Peyer's patch (tissue), 4 donors: ENCODE data around the gene HSF4.

Experiments
- CTCF ChIP-seq, 6 experiments: fragments of 450-650 bp in 4 of 6; fragments of 200-600 bp in 2 of 6; sonication (generic) in 1 of 6; IDR thresholded peaks; one replicate each; pipeline ENCODE4 v1.5.1; 2017 to 2019; ENCODE audit warnings: antibody characterized with exemption in 6 of 6, mild to moderate bottlenecking in 3 of 6, moderate library complexity in 1 of 6
- POLR2A ChIP-seq, 2 donors: fragments of 450-650 bp; IDR thresholded peaks; one replicate each; pipeline ENCODE4 v1.5.1; 2017; ENCODE audit warnings: antibody characterized with exemption in 2 of 2, mild to moderate bottlenecking in 2 of 2, moderate library complexity in 2 of 2

GRCh38 chr16:67149276-67150046 is 15.1 kb upstream of the HSF4 start:
- TF ChIP-seq CTCF (IDR thresholded peaks at IDR 0.05) (no peak), POLR2A (IDR thresholded peaks at IDR 0.05) (no peak)
